Endothelial cell of umbilical vein (primary cell): ENCODE measurements around the gene EIF2D.

ENCODE experiments used
- CTCF ChIP-seq, 2 donors: IDR thresholded peaks; 1 replicate in 1 of 2; 2 replicates in 1 of 2; pipeline ENCODE4 v1.5.1; 2011; ENCODE audit warnings: low read length in 2 of 2, mild to moderate bottlenecking in 2 of 2, moderate library complexity in 2 of 2, control low read depth in 1 of 2, inconsistent platforms in 1 of 2, low read depth in 1 of 2; ENCODE audit not compliant: insufficient read depth in 1 of 2; ENCODE audit errors: extremely low read depth in 1 of 2
- EZH2 ChIP-seq: IDR thresholded peaks from 2 replicates; pipeline ENCODE4 v1.6.1; 2012; ENCODE audit warnings: borderline replicate concordance, low read depth, mild to moderate bottlenecking, moderate library complexity, low read length, inconsistent platforms; ENCODE audit not compliant: severe bottlenecking
- JUN ChIP-seq: IDR thresholded peaks from 2 replicates; pipeline ENCODE4 v1.6.1; 2011; ENCODE audit warnings: borderline replicate concordance, low read depth; ENCODE audit not compliant: insufficient read length, insufficient read depth
- MAX ChIP-seq: IDR thresholded peaks from 2 replicates; pipeline ENCODE4 v1.6.1; 2011; ENCODE audit not compliant: insufficient read depth, insufficient read length
- MYC ChIP-seq: IDR thresholded peaks from one replicate; pipeline ENCODE4 v1.6.1; 2011; ENCODE audit warnings: mild to moderate bottlenecking, low read depth, low read length
- POLR2A ChIP-seq: IDR thresholded peaks from 2 replicates; pipeline ENCODE4 v1.6.1; 2012; ENCODE audit warnings: low read depth, mild to moderate bottlenecking, control low read depth, low read length
- POLR2AphosphoS5 ChIP-seq: IDR thresholded peaks from 2 replicates; pipeline ENCODE4 v1.6.1; 2012; ENCODE audit warnings: low read depth, mild to moderate bottlenecking, control low read depth, low read length, moderate library complexity; ENCODE audit not compliant: insufficient read depth

GRCh38 chr1:206556750-206557635, 55.3 kb downstream of the EIF2D start:
- TF ChIP-seq CTCF (IDR thresholded peaks at IDR 0.05; ENCODE audit: extremely low read depth in 1 of 2, insufficient read depth in 1 of 2, low read depth in 1 of 2, low read length in 2 of 2), result no peak
- TF ChIP-seq POLR2AphosphoS5, result no peak
- no peak for TF ChIP-seq MAX
- peak; percentile 21 for TF ChIP-seq EZH2
- no peak for TF ChIP-seq MYC
- no peak for TF ChIP-seq JUN
- no peak for TF ChIP-seq POLR2A
